Activated CD4-positive, alpha-beta memory T cell treated with anti-CD3 and anti-CD28 coated beads, Interleukin-2, amount 10 ng/mL, durations not matched to agents 7 days and 5 days (primary cell): ENCODE measurements around the gene CALHM1. TPM values are rescaled to one million over a fixed set of nuclear protein-coding genes. Genes with fewer than 3 reads are reported as not detected.
A peak's percentile ranks its signal among the peaks of the same experiment; 100 is the strongest.

ENCODE experiments used
- CTCF ChIA-PET: fragments of 350-600 bp; sonication (Branson Sonifier 250); formaldehyde crosslinking; loops from one replicate; lab custom pipeline; 2021; ENCODE audit warnings: antibody characterized with exemption, inconsistent platforms; lab: Charles Lee
- POLR2A ChIA-PET: fragments of 350-600 bp; sonication (Branson Sonifier 250); formaldehyde crosslinking; loops from one replicate; lab custom pipeline; 2021; ENCODE audit warnings: antibody characterized with exemption; lab: Charles Lee
- DNase-seq: peaks from one replicate; pipeline ENCODE4 v3.0.0-alpha.2; 2020
- H3K27ac Mint-ChIP-seq: one replicate; pipeline ENCODE4 v1.8.0; 2021; ENCODE audit warnings: mild to moderate bottlenecking, mixed read lengths
- H3K27me3 Mint-ChIP-seq: one replicate; pipeline ENCODE4 v1.8.0; 2021; ENCODE audit warnings: mixed read lengths
- H3K36me3 Mint-ChIP-seq: one replicate; pipeline ENCODE4 v1.8.0; 2021; ENCODE audit warnings: low read depth, mixed read lengths
- H3K4me1 Mint-ChIP-seq: one replicate; pipeline ENCODE4 v1.8.0; 2021; ENCODE audit warnings: mixed read lengths
- H3K4me3 Mint-ChIP-seq: one replicate; pipeline ENCODE4 v1.8.0; 2021; ENCODE audit warnings: mild to moderate bottlenecking, mixed read lengths
- H3K9me3 Mint-ChIP-seq: one replicate; pipeline ENCODE4 v1.8.0; 2021; ENCODE audit warnings: mixed read lengths
- total RNA-seq, 2 experiments: library from RNA; stranded (reverse); gene quantifications; one replicate each; pipeline ENCODE4 v1.2.3, GENCODE V29; 2021

Gene CALHM1
- total RNA-seq, 2 experiments from 2014 or later, result 0.58 to 0.73 TPM

- no peak overlapping the region for H3K27ac Mint-ChIP-seq
- ChIA-PET CTCF (interaction anchor here (1.3 kb wide), 1 partner anchor 12 kb away, joined by 4 read pairs; no protein-coding TSS in a partner anchor), POLR2A (interaction anchor here (1.6 kb wide), 1 partner anchor 15 kb away, joined by 6 read pairs; the partner anchor contains the start of gene CALHM2)
Measured at GRCh38 chr10:103466734-103467133, 8.0 kb upstream of the CALHM1 start.

GRCh38 chr10:103465411-103466179 is 6.9 kb upstream of the CALHM1 start:
- no peak overlapping the region for H3K4me3 Mint-ChIP-seq
- no peaks in the 10 kb centered on the region for H3K9me3 Mint-ChIP-seq
- DNase-seq, result no peak
- POLR2A ChIA-PET, result interaction anchor here (0.7 to 1.6 kb wide), 5 partner anchors 10 to 27 kb away, joined by 3 to 6 read pairs (median 3); partner anchors contain the start of gene CALHM2
- CTCF ChIA-PET, result interaction anchor here (0.5 to 1.3 kb wide), 5 partner anchors 9 to 112 kb away, joined by 3 to 4 read pairs (median 3); no protein-coding TSS in a partner anchor
- H3K27me3 Mint-ChIP-seq, result peaks cover 14% of the 10 kb centered on the region
- peaks cover 12% of the 10 kb centered on the region for H3K36me3 Mint-ChIP-seq
- peaks cover 41% of the 10 kb centered on the region for H3K4me1 Mint-ChIP-seq
- no peak overlapping the region for H3K27ac Mint-ChIP-seq

More at GRCh38 chr10:103466734-103467133, 8.0 kb upstream of the CALHM1 start:
- Mint-ChIP-seq H3K4me3 (no peak overlapping the region), H3K4me1 (peaks cover 51% of the 10 kb centered on the region), H3K27me3 (peaks cover 14% of the 10 kb centered on the region), H3K9me3 (no peaks in the 10 kb centered on the region), H3K36me3 (peaks cover 17% of the 10 kb centered on the region)
- DNase-seq, result no peak

GRCh38 chr10:103463499-103463898 is 4.8 kb upstream of the CALHM1 start:
- peaks cover 4% of the 10 kb centered on the region for H3K36me3 Mint-ChIP-seq
- H3K9me3 Mint-ChIP-seq, result no peaks in the 10 kb centered on the region
- ChIA-PET CTCF (interaction anchor here (0.6 to 1.4 kb wide), 3 partner anchors 12 to 567 kb away, joined by 3 to 7 read pairs (median 4); partner anchors contain the start of gene CALHM2), POLR2A (interaction anchor here (1.9 to 2.5 kb wide), 2 partner anchors 9 to 12 kb away, joined by 5 to 11 read pairs; partner anchors contain the start of gene CALHM2)
- no peak for DNase-seq
- H3K27ac Mint-ChIP-seq, result no peak overlapping the region
- H3K4me1 Mint-ChIP-seq, result peaks cover 41% of the 10 kb centered on the region
- H3K4me3 Mint-ChIP-seq, result no peak overlapping the region
- peaks cover 14% of the 10 kb centered on the region for H3K27me3 Mint-ChIP-seq

DNA sequence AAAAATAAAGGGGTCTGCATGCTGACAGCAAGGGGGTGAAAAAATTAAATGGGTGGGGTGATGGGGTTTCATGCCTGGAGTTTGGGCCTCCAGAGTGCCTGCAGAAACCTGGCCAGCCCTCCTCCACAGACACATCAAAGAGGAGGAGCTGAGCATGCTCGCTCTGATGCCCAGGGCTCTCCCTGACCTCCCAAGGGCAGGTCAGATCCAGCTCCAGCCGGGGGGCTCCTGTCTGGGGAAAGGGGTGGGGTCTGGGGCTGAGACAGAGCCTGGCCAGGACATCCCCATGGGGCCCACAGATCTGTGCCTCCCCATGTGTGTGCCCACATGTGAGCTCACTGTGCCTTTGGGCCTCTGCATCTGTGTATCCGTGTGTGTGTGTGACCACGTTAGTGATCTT is 915 bp upstream of the CALHM1 start:
- H3K4me1 Mint-ChIP-seq, result peaks cover 29% of the 10 kb centered on the region
- H3K27ac Mint-ChIP-seq, result peak overlapping the region; percentile 71
- ChIA-PET CTCF (interaction anchor here (1.6 kb wide), 1 partner anchor 23 kb away, joined by 5 read pairs; no protein-coding TSS in a partner anchor), POLR2A (interaction anchor here (0.9 to 2.3 kb wide), 4 partner anchors 8 to 16 kb away, joined by 3 to 14 read pairs (median 4); no protein-coding TSS in a partner anchor)
- no peaks in the 10 kb centered on the region for H3K36me3 Mint-ChIP-seq
- peaks cover 14% of the 10 kb centered on the region for H3K27me3 Mint-ChIP-seq
- H3K9me3 Mint-ChIP-seq, result no peaks in the 10 kb centered on the region
- DNase-seq, result no peak
- H3K4me3 Mint-ChIP-seq, result no peak overlapping the region

GRCh38 chr10:103457896-103458583 is 660 bp downstream of the CALHM1 start:
- Mint-ChIP-seq H3K9me3 (no peaks in the 10 kb centered on the region), H3K27ac (no peak overlapping the region), H3K27me3 (peaks cover 3% of the 10 kb centered on the region), H3K4me3 (no peak overlapping the region), H3K36me3 (peaks cover 3% of the 10 kb centered on the region), H3K4me1 (peaks cover 42% of the 10 kb centered on the region)
- ChIA-PET POLR2A (interaction anchor here (1.6 to 2.3 kb wide), 2 partner anchors 11 to 13 kb away, joined by 6 to 14 read pairs; no protein-coding TSS in a partner anchor), CTCF (interaction anchor here (1.2 kb wide), 1 partner anchor 12 kb away, joined by 3 read pairs; no protein-coding TSS in a partner anchor)
- DNase-seq, result no peak

DNA sequence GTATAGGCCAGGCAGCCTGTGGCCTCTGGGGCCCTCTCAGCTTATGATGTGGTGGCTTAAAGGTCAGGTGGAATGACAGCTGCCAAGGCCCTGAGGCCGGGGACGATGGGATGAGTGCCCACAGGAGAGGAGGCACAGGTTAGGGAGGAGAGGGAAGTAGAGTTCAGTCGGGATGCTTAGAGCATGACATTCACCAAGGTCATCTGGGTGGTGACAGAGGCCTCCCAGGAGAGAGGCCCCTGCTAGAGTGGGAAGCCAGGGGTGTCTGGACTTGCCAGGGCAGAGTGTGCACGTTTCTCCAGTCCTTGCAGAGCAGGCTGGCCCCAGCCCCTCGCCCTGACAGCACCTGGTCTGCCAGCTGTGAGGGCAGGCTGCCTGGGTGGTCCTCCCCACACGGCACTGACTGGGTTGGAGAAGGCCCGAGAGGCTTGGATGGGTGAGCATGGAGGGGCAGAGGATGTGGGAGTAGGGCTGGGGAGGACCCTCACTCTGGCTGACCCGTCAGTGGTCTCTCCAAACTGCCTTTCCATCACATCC is 1.5 kb downstream of the CALHM1 start:
- POLR2A ChIA-PET, result no interaction called here
- CTCF ChIA-PET, result interaction anchor here (0.6 to 1.0 kb wide), 2 partner anchors 9 to 104 kb away, joined by 3 read pairs; no protein-coding TSS in a partner anchor

GRCh38 chr10:103456074-103456660 is 2.5 kb downstream of the CALHM1 start:
- Mint-ChIP-seq H3K9me3 (no peaks in the 10 kb centered on the region), H3K27ac (no peak overlapping the region), H3K4me1 (peaks cover 50% of the 10 kb centered on the region), H3K36me3 (peaks cover 10% of the 10 kb centered on the region), H3K4me3 (no peak overlapping the region), H3K27me3 (no peaks in the 10 kb centered on the region)
- POLR2A ChIA-PET, result interaction anchor here (0.7 to 1.2 kb wide), 3 partner anchors 10 to 15 kb away, joined by 3 to 5 read pairs (median 3); no protein-coding TSS in a partner anchor
- DNase-seq, result no peak
- CTCF ChIA-PET, result interaction anchor here (0.7 to 1.4 kb wide), 2 partner anchors 21 to 29 kb away, joined by 3 to 5 read pairs; no protein-coding TSS in a partner anchor

More for the DNA sequence above, 1.5 kb downstream of the CALHM1 start:
- Mint-ChIP-seq H3K4me1 (peaks cover 48% of the 10 kb centered on the region), H3K36me3 (peaks cover 7% of the 10 kb centered on the region), H3K27ac (peak overlapping the region; percentile 24), H3K9me3 (no peaks in the 10 kb centered on the region), H3K27me3 (no peaks in the 10 kb centered on the region), H3K4me3 (no peak overlapping the region)
- DNase-seq, result no peak

GRCh38 chr10:103455235-103455634 is 3.5 kb downstream of the CALHM1 start:
- Mint-ChIP-seq H3K27ac (no peak overlapping the region), H3K9me3 (no peaks in the 10 kb centered on the region), H3K4me1 (peaks cover 58% of the 10 kb centered on the region), H3K4me3 (no peak overlapping the region), H3K36me3 (peaks cover 19% of the 10 kb centered on the region), H3K27me3 (no peaks in the 10 kb centered on the region)
- CTCF ChIA-PET, result interaction anchor here (1.3 to 1.6 kb wide), 3 partner anchors 11 to 41 kb away, joined by 3 to 5 read pairs (median 4); no protein-coding TSS in a partner anchor
- POLR2A ChIA-PET, result interaction anchor here (0.8 to 1.2 kb wide), 3 partner anchors 11 to 25 kb away, joined by 3 read pairs; no protein-coding TSS in a partner anchor
- DNase-seq, result no peak

DNA sequence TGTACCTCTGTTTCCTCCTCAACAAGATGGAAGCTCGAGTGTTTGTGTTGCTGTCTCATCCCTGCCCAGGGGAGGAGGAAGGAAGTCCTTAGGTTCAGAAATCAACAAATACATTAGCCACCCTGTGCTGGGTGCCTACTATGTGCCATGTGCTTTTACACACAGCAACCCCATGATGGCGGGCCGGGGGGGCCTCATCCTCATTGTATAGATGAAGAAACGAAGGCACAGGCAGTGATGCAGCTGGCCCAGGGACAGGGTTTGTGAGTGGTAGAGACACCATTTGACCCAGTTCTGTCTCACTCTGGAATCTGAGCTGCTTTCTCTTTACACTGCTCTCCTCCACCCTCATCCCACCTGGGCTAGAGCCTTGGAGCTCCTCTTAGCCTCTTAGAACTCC is 4.7 kb downstream of the CALHM1 start:
- no peak overlapping the region for H3K27ac Mint-ChIP-seq
- DNase-seq, result no peak
- CTCF ChIA-PET, result interaction anchor here (0.9 to 3.2 kb wide), 5 partner anchors 12 to 35 kb away, joined by 3 to 17 read pairs (median 4); no protein-coding TSS in a partner anchor
- peak overlapping the region; percentile 96 for H3K4me3 Mint-ChIP-seq
- peaks cover 31% of the 10 kb centered on the region for H3K36me3 Mint-ChIP-seq
- POLR2A ChIA-PET, result interaction anchor here (0.6 to 6.6 kb wide), 8 partner anchors 11 to 294 kb away, joined by 3 to 87 read pairs (median 4); no protein-coding TSS in a partner anchor
- H3K9me3 Mint-ChIP-seq, result no peaks in the 10 kb centered on the region
- no peaks in the 10 kb centered on the region for H3K27me3 Mint-ChIP-seq
- peaks cover 58% of the 10 kb centered on the region for H3K4me1 Mint-ChIP-seq

DNA sequence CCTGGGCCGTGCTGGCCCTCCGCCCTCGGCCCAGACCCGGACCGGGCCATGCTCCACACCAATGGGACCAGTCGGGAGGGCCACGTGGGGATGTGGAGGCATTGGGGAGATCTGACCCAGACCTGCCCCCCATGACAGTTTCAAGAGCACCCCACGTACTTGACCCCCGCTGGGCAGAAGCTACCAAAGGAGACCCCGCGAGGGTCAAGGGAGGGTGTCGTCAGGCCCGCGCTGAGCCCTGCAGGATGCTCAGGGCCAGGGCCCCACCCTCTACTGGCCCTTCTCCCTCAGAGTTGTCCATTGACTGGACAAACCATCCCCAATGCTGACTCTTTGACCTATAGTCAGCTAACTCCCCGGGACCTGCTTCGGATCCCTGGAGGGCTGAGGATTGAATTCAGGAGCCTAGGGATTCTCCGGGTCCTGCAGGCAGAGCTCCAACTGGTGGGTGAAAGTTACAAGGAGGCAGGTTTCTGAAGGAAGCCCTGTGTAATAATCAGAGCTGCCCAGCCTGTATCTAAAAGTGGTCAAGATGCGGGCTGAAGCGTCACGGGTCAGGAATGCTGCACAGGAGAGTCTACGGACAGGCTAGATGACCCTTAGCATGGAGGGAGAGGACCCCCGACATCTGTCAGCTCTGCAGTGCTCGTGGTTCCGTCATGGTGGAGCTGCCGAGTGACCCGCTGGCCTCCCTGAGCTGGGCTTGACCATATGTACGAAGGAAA is 6.0 kb downstream of the CALHM1 start:
- Mint-ChIP-seq H3K27ac (peak overlapping the region; percentile 95), H3K27me3 (no peaks in the 10 kb centered on the region), H3K4me3 (peak overlapping the region; percentile 96), H3K4me1 (peaks cover 61% of the 10 kb centered on the region), H3K9me3 (no peaks in the 10 kb centered on the region), H3K36me3 (peaks cover 42% of the 10 kb centered on the region)
- POLR2A ChIA-PET, result interaction anchor here (0.8 to 6.6 kb wide), 13 partner anchors 10 to 85 kb away, joined by 4 to 87 read pairs (median 7); partner anchors contain the start of genes CALHM3 and TAF5
- CTCF ChIA-PET, result interaction anchor here (0.5 to 4.0 kb wide), 11 partner anchors 9 to 464 kb away, joined by 3 to 34 read pairs (median 12); partner anchors contain the start of gene CALHM3
- no peak for DNase-seq
